Adipocyte (in vitro differentiated cells): ENCODE results near the gene ATP1A4.
A peak's percentile ranks its signal among the peaks of the same experiment; 100 is the strongest.

Experiments used
- DNase-seq: peaks from one replicate; pipeline ENCODE4 v3.0.0-alpha.2; 2015; ENCODE audit warnings: low read depth
- H3K27me3 ChIP-seq: replicated peaks from 2 replicates; pipeline ENCODE4 v1.7.0; 2013; ENCODE audit warnings: mild to moderate bottlenecking, low read length, moderate library complexity; ENCODE audit not compliant: control insufficient read depth, insufficient read depth
- H3K36me3 ChIP-seq: 2 replicates; pipeline ENCODE4 v1.7.0; 2013; ENCODE audit warnings: low read length, mild to moderate bottlenecking, moderate library complexity; ENCODE audit not compliant: control insufficient read depth, insufficient read depth, severe bottlenecking
- H3K4me1 ChIP-seq: 2 replicates; pipeline ENCODE4 v1.7.0; 2013; ENCODE audit warnings: mild to moderate bottlenecking, low read length, moderate library complexity; ENCODE audit not compliant: control insufficient read depth, insufficient read depth
- H3K4me3 ChIP-seq: 2 replicates; pipeline ENCODE4 v1.7.0; 2013; ENCODE audit warnings: mild to moderate bottlenecking, low read length, moderate library complexity
- H3K9ac ChIP-seq: 2 replicates; pipeline ENCODE4 v1.7.0; 2013; ENCODE audit warnings: mild to moderate bottlenecking, low read length, moderate library complexity
- H3K9me3 ChIP-seq: 2 replicates; pipeline ENCODE4 v1.7.0; 2013; ENCODE audit warnings: mild to moderate bottlenecking, low read length, moderate library complexity; ENCODE audit not compliant: control insufficient read depth

ATP1A4 gene

GRCh38 chr1:160148121-160148520, 3.3 kb upstream of the ATP1A4 start:
- Histone ChIP-seq H3K27me3 (no peaks in the 10 kb centered on the region), H3K4me1 (peaks cover 25% of the 10 kb centered on the region), H3K36me3 (no peaks in the 10 kb centered on the region), H3K4me3 (no peak overlapping the region), H3K9me3 (no peaks in the 10 kb centered on the region), H3K9ac (no peak overlapping the region)
- DNase-seq: no peak

- H3K4me3 ChIP-seq: peak overlapping the region; percentile 11
- peak; percentile 48 for DNase-seq
- H3K9ac ChIP-seq: peak overlapping the region; percentile 73
- H3K9me3 ChIP-seq: no peaks in the 10 kb centered on the region
- H3K36me3 ChIP-seq: no peaks in the 10 kb centered on the region
- H3K4me1 ChIP-seq: peaks cover 21% of the 10 kb centered on the region
- no peaks in the 10 kb centered on the region for H3K27me3 ChIP-seq
These were observed 2.2 kb upstream of the ATP1A4 start for GRCh38 chr1:160149233-160149632.

GRCh38 chr1:160149716-160150115, 1.7 kb upstream of the ATP1A4 start:
- Histone ChIP-seq H3K9ac (peak overlapping the region; percentile 73), H3K4me1 (peaks cover 16% of the 10 kb centered on the region), H3K27me3 (no peaks in the 10 kb centered on the region), H3K4me3 (peak overlapping the region; percentile 11), H3K9me3 (no peaks in the 10 kb centered on the region), H3K36me3 (no peaks in the 10 kb centered on the region)
- peak; percentile 91 for DNase-seq

- Histone ChIP-seq H3K9me3 (no peaks in the 10 kb centered on the region), H3K9ac (no peak overlapping the region)
These were observed 3.4 kb downstream of the ATP1A4 start for GRCh38 chr1:160154790-160155189.

GRCh38 chr1:160156361-160156760, 5.0 kb downstream of the ATP1A4 start:
- Histone ChIP-seq H3K9ac (no peak overlapping the region), H3K36me3 (no peaks in the 10 kb centered on the region), H3K27me3 (peaks cover 5% of the 10 kb centered on the region), H3K4me3 (no peak overlapping the region), H3K4me1 (peaks cover 7% of the 10 kb centered on the region), H3K9me3 (no peaks in the 10 kb centered on the region)
- no peak for DNase-seq

More at GRCh38 chr1:160154790-160155189, 3.4 kb downstream of the ATP1A4 start:
- no peak for DNase-seq
- no peaks in the 10 kb centered on the region for H3K36me3 ChIP-seq
- H3K4me3 ChIP-seq: no peak overlapping the region
- peaks cover 9% of the 10 kb centered on the region for H3K4me1 ChIP-seq
- no peaks in the 10 kb centered on the region for H3K27me3 ChIP-seq

GRCh38 chr1:160157174-160157573, 5.8 kb downstream of the ATP1A4 start:
- Histone ChIP-seq H3K4me3 (no peak overlapping the region), H3K9me3 (no peaks in the 10 kb centered on the region), H3K4me1 (peaks cover 7% of the 10 kb centered on the region), H3K27me3 (peaks cover 5% of the 10 kb centered on the region), H3K36me3 (no peaks in the 10 kb centered on the region), H3K9ac (no peak overlapping the region)
- no peak for DNase-seq

GRCh38 chr1:160158031-160158430, 6.6 kb downstream of the ATP1A4 start:
- H3K27me3 ChIP-seq: peaks cover 5% of the 10 kb centered on the region
- H3K4me1 ChIP-seq: peaks cover 13% of the 10 kb centered on the region
- H3K9ac ChIP-seq: no peak overlapping the region
- no peaks in the 10 kb centered on the region for H3K9me3 ChIP-seq
- H3K36me3 ChIP-seq: no peaks in the 10 kb centered on the region
- H3K4me3 ChIP-seq: no peak overlapping the region
- no peak for DNase-seq

GRCh38 chr1:160158534-160158933, 7.1 kb downstream of the ATP1A4 start:
- no peaks in the 10 kb centered on the region for H3K9me3 ChIP-seq
- no peaks in the 10 kb centered on the region for H3K36me3 ChIP-seq
- no peak overlapping the region for H3K9ac ChIP-seq
- peaks cover 5% of the 10 kb centered on the region for H3K27me3 ChIP-seq
- DNase-seq: no peak
- peaks cover 13% of the 10 kb centered on the region for H3K4me1 ChIP-seq
- no peak overlapping the region for H3K4me3 ChIP-seq

GRCh38 chr1:160159846-160160245, 8.4 kb downstream of the ATP1A4 start:
- no peaks in the 10 kb centered on the region for H3K36me3 ChIP-seq
- H3K4me1 ChIP-seq: peaks cover 13% of the 10 kb centered on the region

GRCh38 chr1:160161965-160162705, 10.7 kb downstream of the ATP1A4 start:
- H3K27me3 ChIP-seq: peaks cover 11% of the 10 kb centered on the region
- no peak overlapping the region for H3K4me3 ChIP-seq
- peaks cover 13% of the 10 kb centered on the region for H3K4me1 ChIP-seq
- H3K9ac ChIP-seq: no peak overlapping the region
- no peaks in the 10 kb centered on the region for H3K9me3 ChIP-seq
- peak; percentile 53 for DNase-seq
- no peaks in the 10 kb centered on the region for H3K36me3 ChIP-seq

More at GRCh38 chr1:160159846-160160245, 8.4 kb downstream of the ATP1A4 start:
- H3K9ac ChIP-seq: no peak overlapping the region
- DNase-seq: no peak
- H3K9me3 ChIP-seq: no peaks in the 10 kb centered on the region
- no peak overlapping the region for H3K4me3 ChIP-seq
- peaks cover 5% of the 10 kb centered on the region for H3K27me3 ChIP-seq

- Histone ChIP-seq H3K9ac (no peak overlapping the region), H3K36me3 (no peaks in the 10 kb centered on the region), H3K9me3 (no peaks in the 10 kb centered on the region), H3K27me3 (peaks cover 11% of the 10 kb centered on the region), H3K4me1 (peaks cover 17% of the 10 kb centered on the region), H3K4me3 (no peak overlapping the region)
- DNase-seq: no peak
These were observed 11.5 kb downstream of the ATP1A4 start for GRCh38 chr1:160162931-160163330.

GRCh38 chr1:160163615-160164014, 12.2 kb downstream of the ATP1A4 start:
- H3K9ac ChIP-seq: no peak overlapping the region
- no peak for DNase-seq
- H3K36me3 ChIP-seq: no peaks in the 10 kb centered on the region
- peaks cover 11% of the 10 kb centered on the region for H3K27me3 ChIP-seq
- peaks cover 20% of the 10 kb centered on the region for H3K4me1 ChIP-seq
- no peaks in the 10 kb centered on the region for H3K9me3 ChIP-seq
- H3K4me3 ChIP-seq: no peak overlapping the region
